Neuron (in vitro differentiated cells): ENCODE measurements around the gene STAT6.

ENCODE experiments used
- H2AFZ ChIP-seq: one replicate; pipeline ENCODE4 v1.6.1; 2013; ENCODE audit warnings: low read depth, mild to moderate bottlenecking, inconsistent platforms, low read length, moderate library complexity
- H3K27me3 ChIP-seq: one replicate; pipeline ENCODE4 v1.6.1; 2013; ENCODE audit warnings: low read length; ENCODE audit not compliant: insufficient read depth
- H3K36me3 ChIP-seq: one replicate; pipeline ENCODE4 v1.6.1; 2013; ENCODE audit warnings: low read length; ENCODE audit not compliant: insufficient read depth
- H3K4me1 ChIP-seq: one replicate; pipeline ENCODE4 v1.6.1; 2013; ENCODE audit warnings: low read length; ENCODE audit not compliant: insufficient read depth
- H3K4me3 ChIP-seq: 2 replicates; pipeline ENCODE4 v1.5.1; 2013; ENCODE audit warnings: mild to moderate bottlenecking, low read length, moderate library complexity
- H3K9me3 ChIP-seq: one replicate; pipeline ENCODE4 v1.6.1; 2013; ENCODE audit warnings: low read length

The STAT6 gene, protein sequence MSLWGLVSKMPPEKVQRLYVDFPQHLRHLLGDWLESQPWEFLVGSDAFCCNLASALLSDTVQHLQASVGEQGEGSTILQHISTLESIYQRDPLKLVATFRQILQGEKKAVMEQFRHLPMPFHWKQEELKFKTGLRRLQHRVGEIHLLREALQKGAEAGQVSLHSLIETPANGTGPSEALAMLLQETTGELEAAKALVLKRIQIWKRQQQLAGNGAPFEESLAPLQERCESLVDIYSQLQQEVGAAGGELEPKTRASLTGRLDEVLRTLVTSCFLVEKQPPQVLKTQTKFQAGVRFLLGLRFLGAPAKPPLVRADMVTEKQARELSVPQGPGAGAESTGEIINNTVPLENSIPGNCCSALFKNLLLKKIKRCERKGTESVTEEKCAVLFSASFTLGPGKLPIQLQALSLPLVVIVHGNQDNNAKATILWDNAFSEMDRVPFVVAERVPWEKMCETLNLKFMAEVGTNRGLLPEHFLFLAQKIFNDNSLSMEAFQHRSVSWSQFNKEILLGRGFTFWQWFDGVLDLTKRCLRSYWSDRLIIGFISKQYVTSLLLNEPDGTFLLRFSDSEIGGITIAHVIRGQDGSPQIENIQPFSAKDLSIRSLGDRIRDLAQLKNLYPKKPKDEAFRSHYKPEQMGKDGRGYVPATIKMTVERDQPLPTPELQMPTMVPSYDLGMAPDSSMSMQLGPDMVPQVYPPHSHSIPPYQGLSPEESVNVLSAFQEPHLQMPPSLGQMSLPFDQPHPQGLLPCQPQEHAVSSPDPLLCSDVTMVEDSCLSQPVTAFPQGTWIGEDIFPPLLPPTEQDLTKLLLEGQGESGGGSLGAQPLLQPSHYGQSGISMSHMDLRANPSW

DNA sequence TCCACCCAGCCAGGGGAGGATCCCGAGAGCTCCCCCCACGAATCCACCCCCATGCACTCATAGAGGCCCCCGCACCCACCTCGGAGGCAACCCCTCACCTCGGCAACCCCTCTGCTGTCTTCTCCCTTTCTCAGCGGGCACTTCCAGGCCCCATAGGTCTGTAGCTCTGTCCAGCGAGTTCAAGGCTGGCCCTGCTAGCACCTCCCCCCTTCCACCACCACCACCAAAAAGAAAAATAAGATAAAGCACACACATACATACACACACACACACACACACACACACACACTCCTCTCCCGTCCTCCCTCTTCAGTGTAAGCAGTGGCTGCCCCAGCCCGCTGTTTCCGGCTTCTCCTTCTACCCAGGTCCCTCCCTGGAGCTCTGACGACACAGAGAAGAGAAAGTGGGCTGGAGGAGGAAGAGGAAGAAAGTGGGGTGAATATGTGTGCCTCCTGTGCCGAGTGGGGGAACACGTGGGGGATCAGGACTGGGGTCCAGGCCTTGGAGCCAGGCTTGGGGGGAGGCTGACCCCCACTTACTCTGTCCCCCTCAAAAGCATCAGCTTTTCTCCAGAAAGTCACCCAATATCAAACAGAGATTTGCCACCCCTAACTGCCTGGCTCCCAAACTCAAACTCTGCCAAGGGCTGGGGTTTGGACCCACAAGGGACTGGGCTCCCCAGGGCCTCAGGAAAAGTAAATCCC, at the start of gene STAT6:
STAT6 (minus strand) TSS at position 332 of the 704 bp plus-strand sequence. CDS start 3,084 bp downstream, outside the sequence.
- H3K36me3 ChIP-seq = peaks cover 5% of the 10 kb centered on the region
- no peaks in the 10 kb centered on the region for H3K9me3 ChIP-seq
- H3K4me3 ChIP-seq = peak within 1 kb of the TSS; percentile 58
- H3K27me3 ChIP-seq = no peaks in the 10 kb centered on the region
- H2AFZ ChIP-seq = no peak within 1 kb of the TSS
- peaks cover 21% of the 10 kb centered on the region for H3K4me1 ChIP-seq

DNA sequence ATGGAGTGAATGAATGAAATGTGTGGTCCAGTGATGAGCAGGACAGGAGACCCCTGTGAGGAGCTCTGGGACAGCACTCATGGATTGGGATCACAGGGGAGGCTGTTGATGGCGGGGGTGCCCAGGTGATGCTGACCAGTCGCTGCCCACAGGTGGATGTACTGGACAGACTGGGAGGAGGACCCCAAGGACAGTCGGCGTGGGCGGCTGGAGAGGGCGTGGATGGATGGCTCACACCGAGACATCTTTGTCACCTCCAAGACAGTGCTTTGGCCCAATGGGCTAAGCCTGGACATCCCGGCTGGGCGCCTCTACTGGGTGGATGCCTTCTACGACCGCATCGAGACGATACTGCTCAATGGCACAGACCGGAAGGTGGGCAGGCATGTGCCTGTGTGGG, 49.6 kb upstream of the STAT6 start:
- Histone ChIP-seq H3K9me3 (no peaks in the 10 kb centered on the region), H3K27me3 (no peaks in the 10 kb centered on the region), H3K4me3 (no peak overlapping the region), H3K4me1 (no peaks in the 10 kb centered on the region), H3K36me3 (peaks cover 90% of the 10 kb centered on the region), H2AFZ (no peak overlapping the region)

DNA sequence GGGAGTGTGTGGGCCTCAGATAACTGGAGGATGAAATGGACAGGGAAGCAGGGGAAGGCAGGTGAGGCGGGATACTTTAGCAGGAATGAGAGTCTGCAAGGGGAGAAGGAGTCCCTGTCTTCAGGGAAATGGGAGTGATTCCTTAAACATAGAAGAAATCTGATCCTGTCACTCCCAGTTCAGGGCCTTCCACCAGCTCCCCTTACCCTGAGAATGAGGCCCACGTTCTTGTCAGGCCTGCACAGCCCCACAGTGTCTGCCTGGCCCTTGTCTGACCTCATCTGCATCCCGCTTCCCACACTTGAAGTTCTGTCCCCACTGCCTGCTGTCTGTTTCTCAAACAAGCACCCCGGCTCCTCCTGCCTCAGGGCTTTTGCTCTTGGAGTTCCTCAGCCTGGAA, 48.9 kb upstream of the STAT6 start:
- H3K36me3 ChIP-seq = peaks cover 90% of the 10 kb centered on the region
- H3K4me3 ChIP-seq = no peak overlapping the region
- no peaks in the 10 kb centered on the region for H3K9me3 ChIP-seq
- H3K4me1 ChIP-seq = no peaks in the 10 kb centered on the region
- no peaks in the 10 kb centered on the region for H3K27me3 ChIP-seq
- no peak overlapping the region for H2AFZ ChIP-seq

DNA sequence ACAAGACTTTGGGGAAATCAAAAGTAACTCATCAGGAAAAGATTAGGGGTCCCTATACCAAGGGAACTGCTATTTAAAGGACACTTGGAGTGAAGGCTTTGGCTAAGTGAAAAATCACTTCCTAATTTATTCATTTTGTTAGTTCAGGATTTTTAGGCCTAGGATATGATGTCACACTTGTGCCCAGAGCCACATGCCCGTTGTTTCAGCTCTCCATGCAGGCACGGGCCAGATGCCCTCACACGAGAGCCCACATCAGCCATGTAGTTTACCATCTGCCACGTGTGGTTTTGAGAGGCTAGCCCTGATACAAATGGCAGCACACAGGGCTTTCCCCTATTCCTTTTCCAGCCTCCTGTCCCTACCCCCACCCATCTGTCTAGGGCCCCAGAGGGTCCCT, 48.1 kb upstream of the STAT6 start:
- no peak overlapping the region for H2AFZ ChIP-seq
- H3K36me3 ChIP-seq = peaks cover 90% of the 10 kb centered on the region
- no peaks in the 10 kb centered on the region for H3K4me1 ChIP-seq
- H3K4me3 ChIP-seq = no peak overlapping the region
- H3K27me3 ChIP-seq = no peaks in the 10 kb centered on the region
- no peaks in the 10 kb centered on the region for H3K9me3 ChIP-seq

DNA sequence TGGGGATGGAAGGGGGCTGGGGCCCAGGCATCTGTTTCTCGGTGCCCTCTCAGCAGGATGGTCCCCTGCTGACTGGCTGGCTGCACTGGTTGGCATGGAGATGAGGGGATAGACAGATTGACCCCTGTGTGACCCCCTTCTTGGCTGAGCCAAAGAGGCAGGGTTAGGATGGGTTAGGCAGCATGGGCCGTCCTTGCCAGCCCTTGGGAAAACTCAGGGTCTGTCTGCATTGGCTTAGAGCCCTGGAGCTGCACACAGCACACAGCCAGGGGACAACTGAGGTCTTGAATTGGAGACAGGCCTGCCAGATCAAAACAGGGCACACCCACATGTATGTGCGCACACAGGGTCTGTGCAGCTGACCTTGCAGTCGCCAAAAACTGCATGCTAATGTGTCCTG, 47.5 kb upstream of the STAT6 start:
- no peaks in the 10 kb centered on the region for H3K4me1 ChIP-seq
- peaks cover 94% of the 10 kb centered on the region for H3K36me3 ChIP-seq
- H3K4me3 ChIP-seq = no peak overlapping the region
- no peaks in the 10 kb centered on the region for H3K27me3 ChIP-seq
- H2AFZ ChIP-seq = no peak overlapping the region
- no peaks in the 10 kb centered on the region for H3K9me3 ChIP-seq

DNA sequence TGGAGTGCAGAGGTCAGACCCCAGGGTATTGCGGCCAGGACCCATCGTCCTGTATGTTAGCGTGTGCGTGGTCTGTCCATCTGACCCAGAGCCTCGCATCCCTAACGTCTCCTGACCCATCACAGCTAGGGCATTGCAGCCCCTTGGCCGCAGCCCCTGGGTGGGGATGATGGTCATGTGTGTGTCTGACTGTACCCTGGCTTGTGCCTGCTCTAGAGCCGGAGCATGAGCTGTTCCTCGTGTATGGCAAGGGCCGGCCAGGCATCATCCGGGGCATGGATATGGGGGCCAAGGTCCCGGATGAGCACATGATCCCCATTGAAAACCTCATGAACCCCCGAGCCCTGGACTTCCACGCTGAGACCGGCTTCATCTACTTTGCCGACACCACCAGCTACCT, 47.0 kb upstream of the STAT6 start:
- Histone ChIP-seq H3K9me3 (no peaks in the 10 kb centered on the region), H3K4me3 (no peak overlapping the region), H3K36me3 (peaks cover 96% of the 10 kb centered on the region), H3K4me1 (no peaks in the 10 kb centered on the region), H3K27me3 (no peaks in the 10 kb centered on the region), H2AFZ (no peak overlapping the region)

DNA sequence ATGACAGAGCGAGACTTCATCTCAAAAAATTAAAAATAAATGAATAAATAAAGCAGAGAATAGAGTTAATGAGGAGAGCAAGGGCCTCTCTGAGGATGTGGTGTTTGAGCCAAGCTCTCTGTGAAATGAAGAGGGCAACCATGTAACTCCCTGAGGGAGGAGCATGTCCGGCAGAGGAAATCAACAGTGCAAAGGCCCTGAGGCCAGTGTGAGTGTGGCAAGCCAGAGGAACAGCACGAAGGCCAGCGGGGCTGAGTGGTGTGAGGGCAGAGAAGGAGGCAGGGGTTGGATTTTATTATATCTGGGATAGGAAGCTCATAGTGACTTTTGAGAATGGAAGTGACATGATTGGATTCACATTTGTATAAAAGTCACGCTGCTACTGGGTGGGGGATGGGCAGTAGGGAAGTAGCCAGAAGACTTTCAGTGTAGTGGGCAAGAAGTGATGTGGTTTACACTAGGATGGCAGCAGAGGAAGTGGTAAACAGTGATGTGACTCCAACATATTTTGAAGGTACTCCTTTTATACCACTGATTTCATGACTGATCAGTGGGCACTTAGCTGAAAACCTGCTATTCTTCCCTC, 46.5 kb upstream of the STAT6 start:
- Histone ChIP-seq H3K4me1 (no peaks in the 10 kb centered on the region), H3K4me3 (no peak overlapping the region), H3K27me3 (no peaks in the 10 kb centered on the region), H3K9me3 (no peaks in the 10 kb centered on the region), H3K36me3 (peaks cover 97% of the 10 kb centered on the region), H2AFZ (no peak overlapping the region)

DNA sequence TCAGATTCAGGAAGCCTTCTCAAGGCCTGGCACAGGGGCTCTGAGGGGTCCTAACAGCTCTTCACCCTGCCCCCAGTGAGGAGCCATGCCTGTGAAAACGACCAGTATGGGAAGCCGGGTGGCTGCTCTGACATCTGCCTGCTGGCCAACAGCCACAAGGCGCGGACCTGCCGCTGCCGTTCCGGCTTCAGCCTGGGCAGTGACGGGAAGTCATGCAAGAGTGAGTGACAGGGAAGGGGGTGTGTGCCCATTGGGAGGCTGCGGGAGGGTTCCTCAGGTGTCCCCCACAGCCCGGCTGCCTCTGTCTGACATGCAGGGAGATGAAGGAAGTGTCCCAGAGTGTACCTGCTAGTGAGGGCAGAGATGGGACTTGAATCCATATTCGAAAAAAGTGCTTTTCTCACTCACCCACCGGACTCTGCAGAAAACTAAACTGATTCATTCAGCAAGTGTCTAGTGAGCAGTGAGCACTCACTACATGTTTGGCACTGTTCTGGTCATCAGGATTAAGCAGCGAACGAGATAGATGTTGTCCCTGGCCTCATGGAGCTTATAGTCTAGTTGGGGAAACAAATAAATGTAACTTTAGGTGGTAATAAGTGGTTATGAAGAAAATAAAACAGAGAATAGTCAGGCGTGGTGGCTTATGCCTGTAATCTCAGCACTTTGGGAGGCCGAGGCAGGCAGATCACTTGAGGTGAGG, 45.7 kb upstream of the STAT6 start:
- no peak overlapping the region for H3K4me3 ChIP-seq
- H3K36me3 ChIP-seq = peaks cover 91% of the 10 kb centered on the region
- no peaks in the 10 kb centered on the region for H3K9me3 ChIP-seq
- no peaks in the 10 kb centered on the region for H3K27me3 ChIP-seq
- H2AFZ ChIP-seq = no peak overlapping the region
- H3K4me1 ChIP-seq = no peaks in the 10 kb centered on the region

DNA sequence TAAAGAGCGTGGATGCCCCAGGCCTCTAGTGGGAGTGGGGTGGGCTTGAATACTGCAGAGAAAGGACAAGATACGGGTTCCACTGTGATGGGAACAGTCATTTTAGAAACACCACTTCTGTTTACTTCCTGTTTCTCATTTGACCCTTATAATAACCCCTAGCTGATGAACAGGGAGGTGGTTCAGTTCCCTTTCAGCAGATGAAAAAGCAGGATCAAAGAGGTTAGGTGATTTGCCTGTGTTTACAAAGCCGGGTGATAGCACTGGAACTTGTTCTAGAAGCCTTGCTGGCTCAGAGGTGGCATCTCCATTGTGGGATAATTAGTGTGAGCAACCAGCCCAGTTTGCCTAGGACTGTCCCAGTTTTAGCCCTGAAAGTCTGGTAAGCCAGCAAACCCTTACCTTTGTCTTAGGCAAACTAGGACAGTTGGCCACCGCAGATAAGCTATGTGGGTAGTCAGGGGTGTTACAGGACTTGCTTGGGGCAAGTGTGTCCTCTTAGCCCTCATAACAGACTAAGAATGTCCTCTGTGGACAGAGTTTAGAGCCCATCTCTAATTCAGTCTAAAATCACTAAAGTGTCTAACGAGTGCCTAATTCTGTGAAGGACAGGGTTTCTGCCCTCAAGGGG, 43.8 kb upstream of the STAT6 start:
- Histone ChIP-seq H3K4me3 (no peak overlapping the region), H3K27me3 (no peaks in the 10 kb centered on the region), H2AFZ (no peak overlapping the region), H3K4me1 (no peaks in the 10 kb centered on the region), H3K36me3 (peaks cover 82% of the 10 kb centered on the region), H3K9me3 (no peaks in the 10 kb centered on the region)

DNA sequence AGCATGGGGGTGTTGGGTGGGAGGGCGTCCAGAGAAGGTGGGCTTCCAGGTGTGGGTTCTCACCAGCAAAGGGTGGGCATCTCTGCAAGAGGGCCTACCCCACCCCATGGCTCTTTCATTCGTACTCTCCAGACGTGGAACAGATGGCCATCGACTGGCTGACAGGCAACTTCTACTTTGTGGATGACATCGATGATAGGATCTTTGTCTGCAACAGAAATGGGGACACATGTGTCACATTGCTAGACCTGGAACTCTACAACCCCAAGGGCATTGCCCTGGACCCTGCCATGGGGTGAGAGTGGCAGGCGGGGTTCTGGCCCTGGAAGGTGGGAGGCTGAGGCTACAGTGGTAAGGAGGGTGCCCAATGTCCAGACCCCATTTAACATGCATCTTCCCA, 42.9 kb upstream of the STAT6 start:
- no peak overlapping the region for H3K4me3 ChIP-seq
- H2AFZ ChIP-seq = no peak overlapping the region
- H3K4me1 ChIP-seq = no peaks in the 10 kb centered on the region
- H3K9me3 ChIP-seq = no peaks in the 10 kb centered on the region
- H3K27me3 ChIP-seq = no peaks in the 10 kb centered on the region
- H3K36me3 ChIP-seq = peaks cover 79% of the 10 kb centered on the region

DNA sequence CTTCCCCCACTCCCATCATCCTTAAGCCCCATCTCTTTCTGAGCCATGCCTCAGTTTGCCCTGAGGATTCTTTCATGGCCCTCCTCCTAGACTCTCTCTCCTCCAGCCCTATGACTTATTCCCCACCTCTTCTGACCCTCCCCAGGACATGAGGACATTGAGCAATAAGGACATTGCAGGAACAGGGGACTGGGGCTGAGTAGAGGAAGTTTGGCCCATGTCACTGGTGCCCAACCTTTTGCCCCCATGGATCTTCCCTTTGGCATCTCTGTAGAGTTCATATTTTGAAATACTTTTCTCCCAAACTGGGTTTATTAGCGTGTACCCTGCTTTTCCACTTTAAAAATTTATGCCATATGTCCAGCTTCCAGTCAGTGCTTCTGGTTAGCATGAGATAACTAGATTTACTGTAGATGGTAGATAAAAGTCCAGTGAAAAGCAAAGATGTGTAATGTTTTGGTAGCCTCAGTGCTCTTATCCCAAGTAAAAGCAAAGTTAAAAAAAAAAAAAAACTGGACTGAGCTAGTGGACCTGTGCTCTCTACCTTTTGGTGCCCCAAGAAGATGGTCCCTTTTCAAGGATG, 42.3 kb upstream of the STAT6 start:
- no peaks in the 10 kb centered on the region for H3K4me1 ChIP-seq
- H3K4me3 ChIP-seq = no peak overlapping the region
- no peaks in the 10 kb centered on the region for H3K9me3 ChIP-seq
- no peak overlapping the region for H2AFZ ChIP-seq
- H3K36me3 ChIP-seq = peaks cover 78% of the 10 kb centered on the region
- no peaks in the 10 kb centered on the region for H3K27me3 ChIP-seq

DNA sequence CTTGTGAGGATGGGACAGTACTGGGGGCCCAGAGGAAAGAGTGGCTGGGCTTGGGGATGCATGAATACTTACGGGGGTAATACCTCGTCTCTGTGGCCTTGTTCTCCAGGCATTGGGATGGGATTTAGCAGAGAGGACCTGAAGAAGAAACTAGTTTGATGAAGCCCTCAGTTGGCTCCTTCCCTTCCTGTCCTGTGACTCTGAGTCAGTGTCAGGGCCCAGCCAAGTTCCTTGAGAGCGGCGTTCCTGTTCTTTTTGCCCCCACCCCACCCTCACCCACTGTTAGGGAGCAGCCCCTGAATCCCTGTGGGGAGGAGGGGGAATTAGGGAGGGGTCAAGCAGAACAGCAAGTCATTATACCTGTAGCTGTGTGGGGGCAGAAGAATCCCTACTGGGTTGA, 41.5 kb upstream of the STAT6 start:
- Histone ChIP-seq H3K36me3 (peaks cover 78% of the 10 kb centered on the region), H3K27me3 (no peaks in the 10 kb centered on the region), H3K4me1 (peaks cover 2% of the 10 kb centered on the region), H3K4me3 (no peak overlapping the region), H3K9me3 (no peaks in the 10 kb centered on the region), H2AFZ (no peak overlapping the region)
